NCI-H1694 treated with DMSO at 0.1 percent for 48 hours (cell line): ENCODE measurements around the gene ABCA2.

Experiments used
- DNase-seq: peaks from one replicate; lab custom pipeline; 2025; lab: John Stamatoyannopoulos, UW

ABCA2 gene

DNA sequence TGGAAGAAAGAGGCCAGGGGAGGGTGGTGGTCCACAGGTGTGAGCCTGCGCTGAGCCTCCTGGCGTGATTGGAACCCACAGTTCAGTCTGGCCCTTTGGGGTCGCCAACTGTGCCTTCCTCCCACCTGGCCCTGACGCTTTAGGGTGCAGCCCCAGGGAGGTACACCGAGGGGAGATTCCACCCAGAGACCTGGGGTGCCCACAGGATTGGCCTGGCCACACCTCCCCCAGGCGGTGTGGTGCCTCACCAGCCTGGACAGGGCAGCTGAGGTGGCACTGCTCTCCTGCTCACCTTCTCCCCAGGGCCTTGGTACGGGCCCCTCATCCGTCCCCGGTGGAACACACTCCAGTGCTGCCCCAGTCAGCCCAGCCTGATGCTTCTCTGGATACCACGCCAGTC is 30.7 kb downstream of the ABCA2 start:
- DNase-seq, result no peak

DNA sequence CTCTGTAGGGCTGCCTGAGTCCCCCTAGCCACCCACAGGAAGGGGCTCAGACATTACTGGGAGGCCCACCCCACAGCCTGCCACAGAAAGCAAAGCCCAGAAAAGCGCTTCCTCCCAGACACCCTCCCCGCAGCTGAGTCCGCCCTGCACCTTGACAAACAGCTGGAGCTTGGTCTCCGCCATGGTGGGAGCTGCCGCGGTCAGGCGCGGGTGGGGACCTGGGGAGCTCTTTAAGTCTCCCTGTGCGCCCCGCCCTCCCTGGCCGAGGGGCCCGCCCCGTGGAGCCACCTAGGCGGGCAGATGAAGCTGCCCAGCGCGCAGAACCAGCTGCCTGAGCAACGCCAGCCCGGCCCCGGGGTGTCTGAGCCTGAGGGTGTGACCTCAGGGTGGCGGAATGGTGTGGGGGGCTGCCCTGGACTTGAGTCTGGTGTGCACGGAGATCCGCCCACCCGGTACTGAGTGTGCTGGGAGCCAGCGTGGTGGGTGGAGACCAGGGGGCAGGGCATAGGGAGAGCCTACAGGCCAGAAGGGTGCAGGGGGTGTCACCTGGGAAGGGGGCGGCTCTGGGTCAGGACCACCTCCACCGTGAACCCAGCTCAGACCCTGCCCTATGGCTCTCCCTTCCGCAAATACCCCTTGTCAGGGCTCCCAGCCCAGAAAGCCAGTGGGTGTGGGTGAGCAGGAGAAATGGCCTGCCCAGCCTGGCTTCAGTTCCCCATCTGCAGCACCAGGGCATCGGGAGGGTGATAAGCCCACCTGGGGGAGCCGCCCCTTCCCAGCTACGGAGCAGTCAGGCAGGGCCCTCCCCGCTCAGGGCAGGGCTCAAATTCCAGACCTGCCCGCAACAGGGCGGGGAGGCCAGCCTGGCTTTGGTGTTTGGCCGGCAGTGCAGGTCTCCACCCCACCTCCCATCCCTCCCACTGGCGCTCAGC is 31.4 kb downstream of the ABCA2 start, which contains the start of gene CLIC3:
TSS of gene CLIC3 (minus strand) at position 208 of the 932 bp plus-strand sequence. CDS start at position 183, 25 bp downstream.
- DNase-seq, result no peak

DNA sequence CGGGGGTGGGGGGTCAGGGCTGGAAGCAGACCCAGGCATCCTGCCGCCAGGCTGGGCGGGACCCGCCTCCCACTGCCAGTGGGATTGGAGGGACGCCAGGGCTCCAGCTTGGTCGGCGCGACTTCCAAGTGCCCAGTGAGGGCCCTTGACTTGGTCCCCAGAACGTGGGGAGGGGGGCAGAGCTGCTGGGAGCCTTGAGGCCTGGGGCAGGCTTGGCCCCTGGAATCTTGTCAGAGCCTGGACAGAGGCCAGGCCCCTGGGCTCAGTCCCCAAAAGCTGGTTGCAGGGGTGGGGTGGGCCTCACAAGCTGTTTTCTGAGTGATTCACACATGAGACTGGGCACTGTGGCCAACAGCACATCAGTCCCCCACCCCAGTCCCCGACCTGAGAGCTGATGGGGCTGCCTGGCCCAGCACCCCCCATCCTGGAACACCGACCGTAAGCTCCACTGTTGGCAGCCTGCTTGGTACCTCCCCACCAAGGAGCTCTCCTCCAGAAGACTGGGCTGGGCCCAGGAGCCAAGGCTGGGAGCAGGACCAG is 32.2 kb downstream of the ABCA2 start:
- DNase-seq, result no peak

DNA sequence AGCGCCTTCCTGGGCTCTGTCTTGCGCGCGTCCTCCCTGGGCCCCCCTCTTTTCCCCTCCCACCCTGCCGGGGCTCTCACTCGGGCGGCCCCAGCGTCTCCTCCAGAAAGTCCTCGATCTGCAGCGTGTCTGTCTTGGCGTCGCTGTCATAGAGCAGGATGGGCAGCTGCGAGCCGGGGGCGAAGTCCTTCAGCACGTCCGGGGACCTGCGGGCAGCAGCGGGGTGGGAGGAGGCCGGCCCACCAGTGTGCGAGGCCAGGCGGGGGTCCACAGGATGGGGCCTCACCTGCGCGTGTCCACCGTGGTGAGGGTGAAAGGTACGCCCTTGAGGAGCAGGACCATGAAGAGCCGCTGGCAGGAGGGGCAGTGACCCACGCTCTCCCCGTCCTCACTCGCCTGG is 32.7 kb downstream of the ABCA2 start:
- no peak for DNase-seq

DNA sequence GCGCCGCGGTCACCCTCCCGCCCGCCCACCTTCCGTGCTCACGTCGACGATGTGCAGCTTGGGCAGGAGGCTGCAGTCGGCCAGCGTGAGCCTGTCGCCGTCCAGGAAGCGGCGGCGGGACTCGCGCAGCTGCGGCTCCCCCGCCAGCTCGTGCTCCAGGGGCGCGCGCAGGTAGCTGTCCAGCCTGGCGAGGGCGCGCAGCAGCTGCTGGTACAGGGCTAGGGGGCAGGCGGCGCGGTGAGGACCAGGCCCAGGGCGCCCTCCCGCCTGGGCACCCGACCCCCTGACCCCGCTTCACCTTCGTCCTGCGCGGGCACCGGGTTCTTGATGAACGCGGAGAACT is 33.2 kb downstream of the ABCA2 start:
- DNase-seq, result no peak

DNA sequence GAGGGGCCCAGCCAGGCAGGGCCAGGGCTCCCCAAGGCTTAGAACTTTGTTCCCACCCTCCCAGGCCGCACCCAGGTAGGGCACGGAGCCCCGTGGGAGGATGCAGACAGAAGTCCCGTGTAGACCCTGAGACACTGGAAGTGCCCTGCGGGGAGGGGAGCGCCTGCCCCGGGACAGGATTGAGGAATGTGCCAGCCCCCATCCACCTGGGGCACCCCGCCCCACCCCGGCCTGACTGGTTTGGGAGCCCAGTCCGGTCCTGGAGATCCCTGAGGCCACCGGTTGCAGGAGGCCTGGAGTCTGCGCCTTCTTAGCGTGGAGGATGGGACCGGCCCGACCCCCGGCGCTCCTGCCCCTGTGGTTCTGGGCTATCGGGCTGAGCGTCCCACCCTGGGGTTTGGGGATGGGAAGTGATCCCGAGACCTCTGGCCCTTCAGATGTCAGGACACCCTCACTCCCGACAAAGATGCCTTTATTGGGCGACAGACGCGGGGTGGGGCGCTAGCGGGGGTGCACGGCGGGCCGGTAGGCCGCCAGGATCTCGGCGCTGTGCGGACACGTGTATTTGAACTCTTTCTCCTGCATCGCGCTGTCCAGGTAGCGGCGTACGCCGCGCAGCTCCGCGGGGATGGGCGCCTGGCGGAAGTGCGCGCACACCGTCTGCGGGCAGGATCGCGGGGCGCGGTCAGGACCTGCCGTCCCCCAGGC is 33.7 kb downstream of the ABCA2 start:
- no peak for DNase-seq

- no peak for DNase-seq
Observed at GRCh38 chr9:136992819-136993369, 35.1 kb downstream of the ABCA2 start.

DNA sequence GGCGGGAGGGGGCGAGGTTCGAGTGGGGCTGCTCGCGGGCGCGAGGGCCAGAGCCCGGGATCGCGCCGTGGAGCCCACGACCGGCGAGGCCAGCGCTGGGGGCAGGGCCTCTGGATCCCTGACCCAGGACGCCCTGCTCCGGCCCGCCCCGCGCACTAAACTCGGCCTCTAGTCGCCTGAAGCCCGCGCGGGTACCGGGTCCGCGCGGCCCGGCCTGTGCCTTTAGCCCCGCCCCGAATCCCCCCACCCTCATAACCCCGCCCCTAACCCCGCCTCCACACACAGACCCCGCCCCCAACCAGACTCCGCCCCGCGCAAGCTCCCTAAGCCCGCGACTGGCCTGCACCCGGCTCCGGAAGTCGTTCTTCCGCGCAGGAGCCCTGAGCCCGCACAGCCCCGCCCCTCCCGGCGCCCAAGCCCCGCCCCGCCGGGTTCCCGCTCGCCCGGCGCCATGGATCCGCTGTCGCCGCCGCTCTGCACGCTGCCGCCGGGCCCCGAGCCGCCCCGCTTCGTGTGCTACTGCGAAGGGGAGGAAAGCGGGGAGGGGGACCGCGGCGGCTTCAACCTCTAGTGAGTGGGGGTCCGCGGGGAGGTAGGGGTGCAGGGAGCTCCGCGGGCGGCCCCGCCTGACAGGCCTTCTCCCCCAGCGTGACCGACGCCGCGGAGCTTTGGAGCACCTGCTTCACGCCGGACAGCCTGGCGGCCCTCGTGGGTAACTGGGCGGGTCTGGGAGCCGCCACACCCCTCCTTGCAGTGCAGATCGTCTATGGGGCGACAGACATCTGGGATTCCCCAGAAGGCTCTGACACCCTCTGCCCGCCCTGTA is 35.8 kb downstream of the ABCA2 start, which contains the start of gene PAXX:
TSS of gene PAXX (plus strand) at position 430 of the 826 bp plus-strand sequence. CDS start at position 452, 22 bp downstream.
- DNase-seq, result peak; percentile 47

DNA sequence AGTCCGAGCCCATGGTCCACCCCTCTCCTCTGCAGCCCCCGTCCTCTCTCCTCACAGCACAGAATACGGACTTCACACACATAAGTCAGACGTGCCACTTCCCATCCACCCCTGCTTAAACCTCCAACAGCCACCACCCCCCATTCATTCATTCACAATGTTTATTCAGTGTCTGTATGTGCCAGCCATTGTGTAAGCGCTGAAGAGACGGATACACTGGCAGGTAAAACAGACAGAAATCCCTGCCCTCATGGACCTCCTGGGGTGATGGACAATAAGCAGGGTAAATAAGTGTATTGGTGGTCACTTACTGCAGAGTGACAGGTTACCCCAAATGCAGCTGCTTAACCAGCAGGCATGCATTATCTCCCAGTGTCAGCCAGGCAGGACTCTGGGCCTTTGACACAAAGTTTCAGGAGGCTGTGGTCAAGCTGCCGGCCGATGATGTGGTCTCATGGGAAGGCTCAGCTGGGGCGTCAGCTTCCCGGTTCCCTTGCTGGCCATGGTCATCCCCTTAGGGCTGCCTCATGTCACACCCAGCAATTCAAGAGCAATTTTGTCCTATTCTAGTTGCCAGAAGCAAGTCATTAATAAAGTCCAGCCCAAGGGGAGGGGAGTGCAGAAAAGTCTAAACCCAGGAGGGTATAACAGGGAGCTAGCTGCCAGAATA is 37.7 kb downstream of the ABCA2 start:
- DNase-seq, result no peak

- no peak for DNase-seq
Observed at GRCh38 chr9:136988872-136989271, 39.2 kb downstream of the ABCA2 start.

DNA sequence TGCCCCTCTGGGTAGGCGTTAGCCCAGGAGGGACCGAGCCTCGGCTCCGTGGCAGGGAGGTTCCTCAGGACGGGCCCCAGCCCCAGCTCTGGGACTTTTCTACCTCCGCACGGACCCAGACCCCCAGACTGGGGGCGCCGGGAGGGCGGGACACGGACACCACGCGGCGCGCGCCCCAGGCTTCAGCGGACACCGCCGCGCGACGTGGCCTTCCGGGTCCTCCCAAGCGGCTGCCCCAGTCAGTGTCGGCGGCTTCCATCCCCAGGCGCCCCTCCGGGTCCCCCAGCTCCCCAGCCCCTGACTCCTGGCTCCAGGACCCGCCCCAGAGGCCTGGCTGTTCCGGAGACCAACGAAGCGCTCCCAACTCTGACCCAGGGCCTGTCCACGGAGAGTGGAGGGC is 42.2 kb downstream of the ABCA2 start:
- no peak for DNase-seq

GRCh38 chr9:136985027-136985602 is 42.9 kb downstream of the ABCA2 start:
- no peak for DNase-seq

- no peak for DNase-seq
Observed at GRCh38 chr9:136984464-136985026, 43.5 kb downstream of the ABCA2 start.

DNA sequence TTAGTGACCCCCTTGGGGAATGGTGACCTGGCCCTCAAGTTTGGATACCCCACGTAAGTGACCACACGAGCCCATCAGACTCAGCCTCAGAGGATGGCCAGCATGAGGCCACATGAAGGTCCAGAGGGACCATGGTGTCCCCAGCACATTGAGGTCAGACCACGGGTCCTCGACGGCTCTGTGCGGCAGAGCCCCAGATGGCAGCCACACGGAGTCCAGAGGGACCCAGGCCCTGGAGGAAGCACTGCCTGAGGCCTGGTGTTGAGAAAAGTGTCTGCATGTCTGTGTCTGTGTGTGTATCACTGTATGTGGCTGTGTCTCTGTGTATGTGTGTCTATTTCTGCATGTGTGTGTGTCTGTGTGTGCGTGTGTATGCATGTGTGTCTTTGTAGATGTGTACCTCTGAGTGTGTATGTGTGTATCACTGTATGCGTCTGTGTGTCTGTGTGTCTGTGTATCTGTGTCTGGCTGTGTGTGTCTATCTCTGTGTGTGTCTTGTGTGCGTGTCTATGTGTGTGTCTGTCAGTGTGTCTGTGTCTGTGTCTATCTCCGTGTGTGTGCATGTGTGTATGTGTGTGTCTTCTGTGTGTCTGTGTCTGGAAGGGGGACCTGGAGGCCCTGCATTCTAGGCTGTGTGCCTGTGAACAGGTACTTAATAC is 44.3 kb downstream of the ABCA2 start:
- DNase-seq, result no peak

DNA sequence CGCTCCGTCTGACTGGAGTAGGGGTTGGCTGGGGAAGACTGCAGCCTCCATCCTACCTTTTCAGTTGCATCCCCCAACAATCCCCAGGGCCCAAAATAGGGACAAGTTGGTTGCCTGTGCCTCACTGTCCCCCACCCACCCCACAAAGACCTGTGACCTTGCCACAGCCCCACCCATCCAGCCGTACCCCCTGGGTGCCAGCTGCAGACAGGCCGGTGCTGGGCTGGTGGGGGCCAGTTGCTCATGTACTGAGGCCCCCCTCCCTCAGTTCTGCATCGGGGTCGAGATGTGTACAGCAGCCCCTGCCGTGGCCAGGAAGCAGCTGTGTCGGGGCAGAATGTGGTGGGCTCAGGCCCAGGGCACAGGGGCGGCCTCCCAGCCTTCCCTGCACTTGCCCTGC is 44.9 kb downstream of the ABCA2 start:
- DNase-seq, result no peak

DNA sequence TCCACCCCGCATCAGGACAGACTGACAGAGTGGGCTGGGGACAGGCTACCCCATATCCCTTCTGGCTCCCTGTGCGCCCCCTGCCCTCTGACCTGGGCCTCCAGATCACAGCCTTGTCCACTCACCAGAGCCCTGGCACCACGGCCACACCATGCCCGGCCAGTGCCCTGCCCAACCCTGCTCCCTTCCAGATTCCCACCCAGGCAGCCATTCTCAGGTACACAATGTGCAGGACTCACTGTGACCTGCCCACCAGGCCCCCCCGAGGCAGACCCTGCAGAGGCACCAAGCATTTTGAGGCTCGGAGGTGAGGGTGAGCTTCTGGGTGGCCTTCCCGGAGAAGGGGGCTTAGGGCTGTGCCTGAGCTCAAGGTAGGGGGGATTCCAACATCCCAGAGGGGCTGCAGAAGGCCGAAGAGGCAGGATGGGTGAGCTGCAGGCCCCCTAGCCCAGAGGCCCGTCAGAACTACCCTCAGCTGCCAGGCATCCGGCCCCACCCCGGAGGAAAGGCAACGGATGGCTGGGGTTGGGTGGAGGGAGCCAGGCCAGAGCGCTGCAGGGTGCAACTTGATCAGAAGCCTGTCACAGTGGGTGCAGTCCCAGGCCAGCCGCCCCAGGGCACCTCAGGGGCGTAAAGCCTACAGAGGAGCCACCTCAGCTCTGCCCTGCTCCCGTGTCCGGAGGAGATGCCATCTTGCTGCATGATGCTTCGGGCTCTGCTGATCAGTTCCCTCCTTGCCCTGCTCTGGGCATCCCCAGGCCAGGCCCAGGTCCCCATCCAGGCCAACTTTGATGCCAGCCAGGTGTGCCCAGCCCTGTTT is 45.6 kb downstream of the ABCA2 start, which contains the start of gene LCNL1:
TSS of gene LCNL1 (plus strand) at position 762 of the 820 bp plus-strand sequence. CDS start 594 bp downstream, outside the sequence.
- no peak for DNase-seq

DNA sequence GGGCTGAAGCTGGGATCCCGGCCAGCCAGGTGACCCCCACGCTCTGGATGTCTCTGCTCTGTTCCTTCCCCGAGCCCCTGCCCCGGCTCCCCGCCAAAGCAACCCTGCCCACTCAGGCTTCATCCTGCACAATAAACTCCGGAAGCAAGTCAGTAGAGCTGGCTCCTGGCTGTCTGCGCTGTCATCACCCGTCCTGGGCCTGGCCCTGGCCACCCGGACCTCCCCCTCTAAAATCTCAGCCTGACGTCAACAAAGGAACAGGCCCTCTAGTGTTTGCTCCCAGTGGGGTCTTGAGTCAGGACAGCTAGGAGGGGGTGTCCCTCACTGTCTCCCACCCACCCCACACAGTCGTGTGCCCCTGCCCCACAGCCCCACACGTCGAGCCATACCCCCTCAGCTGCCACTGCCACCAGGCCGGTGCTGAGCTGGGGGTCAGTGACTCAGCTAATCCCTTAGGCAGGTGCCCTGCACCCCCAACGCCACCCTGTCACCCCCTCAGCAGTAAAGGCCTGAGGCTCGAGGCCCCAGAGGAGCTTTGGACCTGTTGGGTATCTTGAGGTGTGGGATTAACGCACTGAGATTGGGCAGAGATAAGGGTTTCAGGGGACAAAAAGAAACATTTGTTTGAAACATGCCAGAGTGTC is 46.3 kb downstream of the ABCA2 start:
- no peak for DNase-seq
